Adrenal gland (tissue), 12 donors: ENCODE data around the gene TSSC4. TPM values are rescaled to one million over a fixed set of nuclear protein-coding genes. Genes with fewer than 3 reads are reported as not detected.

ENCODE experiments used
- DNase-seq, 7 donors: peaks; one replicate each; pipeline ENCODE4 v3.0.0-alpha.2; 2019 to 2020
- H3K27ac ChIP-seq, 5 donors: fragments of 200-600 bp; sonication (generic) in 4 of 5; 1 replicate in 3 of 5; 2 replicates in 2 of 5; pipeline versions ENCODE4 v1.5.1 to v1.8.0; 2016 to 2020; ENCODE audit warnings: mild to moderate bottlenecking in 1 of 5
- H3K27me3 ChIP-seq: fragments of 200-600 bp; 2 replicates; pipeline ENCODE4 v1.8.0; 2021
- H3K36me3 ChIP-seq, 2 donors: fragments of 200-600 bp; replicated peaks in 1 of 2; 1 replicate in 1 of 2; 2 replicates in 1 of 2; pipeline versions ENCODE4 v1.5.1 to v1.8.0; 2018 to 2022
- H3K4me1 ChIP-seq, 2 donors: fragments of 200-600 bp; replicated peaks in 1 of 2; 1 replicate in 1 of 2; 2 replicates in 1 of 2; pipeline versions ENCODE4 v1.5.1 to v1.8.0; 2018 to 2021
- H3K4me3 ChIP-seq, 4 donors: fragments of 200-600 bp; sonication (generic) in 3 of 4; one replicate each; pipeline ENCODE4 v1.5.1; 2016 to 2018
- H3K9me3 ChIP-seq, 3 donors: fragments of 200-600 bp; sonication (generic) in 1 of 3; replicated peaks in 1 of 3; 1 replicate in 2 of 3; 2 replicates in 1 of 3; pipeline versions ENCODE4 v1.5.1 to v1.8.0; 2016 to 2021
- POLR2A ChIP-seq, 2 donors: fragments of 450-650 bp; IDR thresholded peaks; one replicate each; pipeline ENCODE4 v1.6.1; 2017; ENCODE audit warnings: antibody characterized with exemption in 2 of 2, mild to moderate bottlenecking in 2 of 2, moderate library complexity in 1 of 2
- WGBS, 4 donors: extraction: QIAGEN DNeasy Blood & Tissue Kit in 2 of 4; methylation state at CpG; one replicate each; pipeline versions ENCODE4 v1.1.5 to v1.1.7; 2013 to 2017; 5-methylcytosine and 5-hydroxymethylcytosine counted together
- intact Hi-C, 2 donors: fragments of 100-400 bp; cut with DNase I; formaldehyde crosslinking; loops; one replicate each; pipeline versions ENCODE4 v1.14.1 to v1.15.0; 2022 to 2023
- polyA plus RNA-seq, 3 donors: library from polyadenylated mRNA; stranded (reverse); fragments of 200-250 nt in 2 of 3; fragments of 350-450 nt in 1 of 3; fragmentation: Illumina TruSeq in 1 of 3; extraction: RNeasy Lipid Tissue Mini Kit (QIAGEN cat#74804) in 1 of 3; gene quantifications; one replicate each; pipeline ENCODE4 v1.2.3, GENCODE V29; 2013 to 2014
- total RNA-seq, 9 donors: library from RNA; depleted of rRNA in 4 of 9; stranded (reverse); fragments of >200 nt in 4 of 9; fragments of 120-200 nt in 1 of 9; fragmentation: NEBNext Ultra II Directional in 1 of 9; extraction: Animal tissue kit (Norgen Biotek cat#: 25700) in 1 of 9; gene quantifications; one replicate each; pipeline versions ENCODE4 v1.1.0 to v1.2.4, GENCODE V29; 2013 to 2023
- TF ChIP-seq, protein P1 (sequence below), 6 experiments: fragments of 450-650 bp in 4 of 6; fragments of 200-600 bp in 2 of 6; sonication (generic) in 1 of 6; IDR thresholded peaks; 1 replicate in 5 of 6; 2 replicates in 1 of 6; pipeline versions ENCODE4 v1.5.1 to v1.8.0; 2016 to 2021; ENCODE audit warnings: antibody characterized with exemption in 6 of 6, mild to moderate bottlenecking in 2 of 6, moderate library complexity in 1 of 6
- donor health status: healthy with polysubstance abuse.
- donor health status: Bipolar disorder and iron deficiency.
- donor health status: DM: yes; HTN: yes; CAD: no.
- donor health status: DM: no; HTN: no; CAD: no.
- donor health status: DM: no; HTN: no; CAD: no.
- donor health status: DM: yes; HTN: yes; CAD: no.

TSSC4 gene
- total and polyA plus RNA-seq, 12 donors = 3.4 to 94.6 (median 38.1) TPM

DNA sequence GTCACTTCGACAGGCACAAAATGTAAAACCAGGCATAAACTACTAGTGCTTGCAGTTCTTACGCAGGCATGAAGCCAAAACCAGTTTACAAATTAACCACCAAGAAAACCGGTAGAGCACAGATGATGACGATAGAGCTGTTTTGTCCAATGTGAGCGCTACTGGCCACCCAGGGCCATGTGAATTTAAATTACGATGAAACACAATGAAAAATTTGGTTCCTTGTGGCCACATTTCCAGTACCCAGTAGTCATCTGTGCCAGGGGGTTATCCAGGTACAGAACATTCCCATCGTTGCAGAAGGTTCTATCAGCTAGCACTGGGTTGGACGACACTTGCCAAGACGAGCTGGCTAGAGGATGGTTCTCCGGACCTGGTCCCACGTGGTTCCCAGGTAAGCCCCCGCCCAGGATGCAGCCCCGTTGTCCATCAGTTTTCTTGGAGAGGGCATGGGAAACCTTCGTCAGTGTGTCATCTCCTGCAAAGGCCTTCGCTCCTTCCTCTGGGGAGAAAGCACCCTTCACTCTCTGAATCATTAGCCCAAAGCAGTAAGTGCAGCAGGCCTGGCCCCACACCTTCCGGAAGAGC is 24.5 kb upstream of the TSSC4 start:
- TF ChIP-seq POLR2A (IDR thresholded peaks at IDR 0.05) = no peak
- TF ChIP-seq, protein P1, sequence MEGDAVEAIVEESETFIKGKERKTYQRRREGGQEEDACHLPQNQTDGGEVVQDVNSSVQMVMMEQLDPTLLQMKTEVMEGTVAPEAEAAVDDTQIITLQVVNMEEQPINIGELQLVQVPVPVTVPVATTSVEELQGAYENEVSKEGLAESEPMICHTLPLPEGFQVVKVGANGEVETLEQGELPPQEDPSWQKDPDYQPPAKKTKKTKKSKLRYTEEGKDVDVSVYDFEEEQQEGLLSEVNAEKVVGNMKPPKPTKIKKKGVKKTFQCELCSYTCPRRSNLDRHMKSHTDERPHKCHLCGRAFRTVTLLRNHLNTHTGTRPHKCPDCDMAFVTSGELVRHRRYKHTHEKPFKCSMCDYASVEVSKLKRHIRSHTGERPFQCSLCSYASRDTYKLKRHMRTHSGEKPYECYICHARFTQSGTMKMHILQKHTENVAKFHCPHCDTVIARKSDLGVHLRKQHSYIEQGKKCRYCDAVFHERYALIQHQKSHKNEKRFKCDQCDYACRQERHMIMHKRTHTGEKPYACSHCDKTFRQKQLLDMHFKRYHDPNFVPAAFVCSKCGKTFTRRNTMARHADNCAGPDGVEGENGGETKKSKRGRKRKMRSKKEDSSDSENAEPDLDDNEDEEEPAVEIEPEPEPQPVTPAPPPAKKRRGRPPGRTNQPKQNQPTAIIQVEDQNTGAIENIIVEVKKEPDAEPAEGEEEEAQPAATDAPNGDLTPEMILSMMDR (IDR thresholded peaks at IDR 0.05) = no peak
- H3K9me3 ChIP-seq = no peaks in the 10 kb centered on the region
- H3K4me1 ChIP-seq = peaks cover 7 to 24% of the 10 kb centered on the region in 2 donors
- WGBS, 4 donors = 87 to 96% (median 95%) methylated on average over 14 to 16 of the region's 16 CpGs
- no peak overlapping the region for H3K27ac ChIP-seq
- no peaks in the 10 kb centered on the region for H3K27me3 ChIP-seq
- peak in 3 of 7 donors; percentile 1 to 26 (median 16) for DNase-seq
- H3K4me3 ChIP-seq = no peak overlapping the region
- H3K36me3 ChIP-seq = no peaks in the 10 kb centered on the region
- intact Hi-C loops = no loop called here

- Histone ChIP-seq H3K36me3 (no peaks in the 10 kb centered on the region), H3K27me3 (no peaks in the 10 kb centered on the region), H3K9me3 (no peaks in the 10 kb centered on the region), H3K4me3 (peak within 1 kb of the TSS; percentile 66 to 99 (median 71)), H3K27ac (peak within 1 kb of the TSS; percentile 60 to 99 (median 91)), H3K4me1 (peaks cover 7 to 33% of the 10 kb centered on the region in 2 donors)
- DNase-seq = peak in 6 of 7 donors; percentile 33 to 66 (median 52)
- peak in 1 of 2 donors; percentile 41 for TF ChIP-seq POLR2A (IDR thresholded peaks at IDR 0.05)
- TF ChIP-seq, protein P1 (IDR thresholded peaks at IDR 0.05) = peak in 1 of 6 experiments; percentile 21
- WGBS, 4 donors = 6 to 80% (median 7%) methylated on average over 1 to 64 of the region's 65 CpGs; no CpG with 5 or more reads in 1 of the 4 donors
- intact Hi-C loops = no loop called here
Observed at GRCh38 chr11:2376751-2377451, 23.6 kb upstream of the TSSC4 start, which contains the start of gene CD81. TSS of gene CD81 (plus strand) at chr11:2377310. CDS start at chr11:2377550, 240 bp downstream.

DNA sequence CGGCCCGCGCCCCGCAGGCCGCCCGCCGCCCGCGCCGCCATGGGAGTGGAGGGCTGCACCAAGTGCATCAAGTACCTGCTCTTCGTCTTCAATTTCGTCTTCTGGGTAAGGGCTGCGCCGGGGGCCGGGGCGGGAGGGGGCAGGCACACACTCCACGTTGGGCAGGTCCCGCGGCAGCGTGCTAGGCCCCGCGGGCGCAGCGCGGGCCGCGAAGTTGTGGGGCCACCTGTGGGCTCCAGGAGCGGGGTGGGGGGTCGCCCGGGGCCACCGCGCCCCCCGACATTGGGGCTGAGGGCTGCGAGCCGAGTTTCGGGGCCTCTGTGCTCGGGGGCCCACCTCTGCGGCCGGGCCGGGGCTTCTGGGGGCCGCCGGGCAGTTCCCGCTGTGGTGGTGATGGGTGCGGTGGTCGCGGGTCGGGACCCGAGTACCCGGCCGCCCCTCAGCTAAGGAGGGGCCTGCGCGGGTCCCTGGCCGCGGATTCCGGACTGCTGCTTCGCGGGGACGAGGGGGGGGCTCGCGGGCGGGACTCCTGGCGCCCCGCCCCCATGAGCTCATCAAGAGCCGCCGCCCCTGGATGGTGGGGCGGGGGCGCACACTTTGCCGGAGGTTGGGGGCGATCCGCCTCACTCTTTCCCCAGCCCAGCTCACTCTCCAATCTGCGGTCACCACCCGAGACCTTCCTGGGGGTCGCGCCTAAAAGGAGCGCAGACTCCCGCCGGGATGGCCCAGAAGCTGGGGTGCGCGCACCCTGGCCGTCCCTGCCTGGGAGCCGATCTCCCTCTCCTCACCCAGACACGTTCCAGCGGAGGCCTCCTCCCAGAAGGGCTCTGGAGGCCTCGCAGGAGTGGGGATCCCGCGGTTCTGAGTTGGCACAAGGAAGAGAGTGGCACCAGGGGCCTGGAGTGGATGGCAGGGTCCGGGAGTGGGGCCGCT is 22.8 kb upstream of the TSSC4 start:
- no peaks in the 10 kb centered on the region for H3K36me3 ChIP-seq
- no peaks in the 10 kb centered on the region for H3K9me3 ChIP-seq
- TF ChIP-seq, protein P1 (IDR thresholded peaks at IDR 0.05) = no peak
- no peak for TF ChIP-seq POLR2A (IDR thresholded peaks at IDR 0.05)
- H3K4me1 ChIP-seq = peaks cover 7 to 41% of the 10 kb centered on the region in 2 donors
- WGBS, 4 donors = 0 to 3% (median 1%) methylated on average over 14 to 88 of the region's 88 CpGs
- peak in 6 of 7 donors; percentile 59 to 78 (median 68) for DNase-seq
- H3K27ac ChIP-seq = peak overlapping the region; percentile 60 to 99 (median 91)
- intact Hi-C loops = no loop called here
- no peaks in the 10 kb centered on the region for H3K27me3 ChIP-seq
- peak overlapping the region; percentile 66 to 99 (median 71) for H3K4me3 ChIP-seq
